HG02885 (cell line): ENCODE results near the gene RAB3GAP2.
"Not testable (repeated sequence)": the region's sequence is repeated elsewhere in the genome, so short reads cannot be mapped to it uniquely, and the experiment has no call there.

Experiments used
- ATAC-seq: cut with Tn5 transposase; IDR thresholded peaks from one replicate; pipeline ENCODE4 v1.9.1; 2021; ENCODE audit warnings: mild to moderate bottlenecking; ENCODE audit not compliant: unreplicated experiment, poor library complexity

Gene RAB3GAP2

GRCh38 chr1:220157738-220158137 is 114.5 kb downstream of the RAB3GAP2 start:
- ATAC-seq, result no peak

GRCh38 chr1:220156620-220157146 is 115.6 kb downstream of the RAB3GAP2 start:
- ATAC-seq, result no peak

- no peak for ATAC-seq
Observed at GRCh38 chr1:220153147-220153546, 119.1 kb downstream of the RAB3GAP2 start.

- ATAC-seq, result no peak
Observed at GRCh38 chr1:220151454-220151853, 120.8 kb downstream of the RAB3GAP2 start.

GRCh38 chr1:220149742-220150141 is 122.5 kb downstream of the RAB3GAP2 start:
- ATAC-seq, result peak; percentile 70

GRCh38 chr1:220144051-220144450 is 128.2 kb downstream of the RAB3GAP2 start:
- ATAC-seq, result no peak

- no peak for ATAC-seq
Observed at GRCh38 chr1:220139966-220140365, 132.3 kb downstream of the RAB3GAP2 start.

GRCh38 chr1:220137019-220137786 is 135.1 kb downstream of the RAB3GAP2 start:
- ATAC-seq, result no peak

- ATAC-seq, result no peak
Observed at GRCh38 chr1:220135755-220136154, 136.5 kb downstream of the RAB3GAP2 start.

- no peak for ATAC-seq
Observed at GRCh38 chr1:220129479-220130210, 142.6 kb downstream of the RAB3GAP2 start.

- ATAC-seq, result no peak
Observed at GRCh38 chr1:220127076-220127475, 145.2 kb downstream of the RAB3GAP2 start.

- ATAC-seq, result no peak
Observed at GRCh38 chr1:220124542-220124941, 147.7 kb downstream of the RAB3GAP2 start.

- ATAC-seq, result no peak
Observed at GRCh38 chr1:220123889-220124288, 148.4 kb downstream of the RAB3GAP2 start.

GRCh38 chr1:220123066-220123465 is 149.2 kb downstream of the RAB3GAP2 start:
- ATAC-seq, result no peak

GRCh38 chr1:220121791-220122530 is 150.3 kb downstream of the RAB3GAP2 start:
- ATAC-seq, result no peak

GRCh38 chr1:220119043-220119512 is 153.2 kb downstream of the RAB3GAP2 start:
- ATAC-seq, result no peak

- peak; percentile 59 for ATAC-seq
Observed at GRCh38 chr1:220113136-220113695, 159.0 kb downstream of the RAB3GAP2 start.

GRCh38 chr1:220112600-220112999 is 159.7 kb downstream of the RAB3GAP2 start:
- ATAC-seq, result not testable (repeated sequence)

- not testable (repeated sequence) for ATAC-seq
Observed at GRCh38 chr1:220110473-220110872, 161.8 kb downstream of the RAB3GAP2 start.

GRCh38 chr1:220099826-220100225 is 172.4 kb downstream of the RAB3GAP2 start:
- no peak for ATAC-seq
